ENCODE data around the gene ZNF512B.
A peak's percentile ranks its signal among the peaks of the same experiment; 100 is the strongest.

Gene ZNF512B

GRCh38 chr20:63935447-63935846 is 34.3 kb downstream of the ZNF512B start:
- Histone ChIP-seq H3K9me3 (no peaks in the 10 kb centered on the region), H3K36me3 (peaks cover 96% of the 10 kb centered on the region), H3K27me3 (no peaks in the 10 kb centered on the region), H3K4me1 (ENCODE audit: control insufficient read depth in 1 of 2, insufficient read depth in 1 of 2, low read depth in 1 of 2, low read length in 1 of 2) (peaks cover 10 to 23% of the 10 kb centered on the region in 2 experiments), H3K4me3 (ENCODE audit: low read depth in 1 of 2, low read length in 1 of 2) (no peak overlapping the region), H3K27ac (peak overlapping the region; percentile 29)
- no peak for TF ChIP-seq CTCF (IDR thresholded peaks at IDR 0.05)

GRCh38 chr20:63934271-63935068 is 35.3 kb downstream of the ZNF512B start:
- Histone ChIP-seq H3K27ac (peak overlapping the region; percentile 40), H3K4me3 (ENCODE audit: low read depth in 1 of 2, low read length in 1 of 2) (no peak overlapping the region), H3K4me1 (ENCODE audit: control insufficient read depth in 1 of 2, insufficient read depth in 1 of 2, low read depth in 1 of 2, low read length in 1 of 2) (peaks cover 7 to 14% of the 10 kb centered on the region in 2 experiments), H3K9me3 (no peaks in the 10 kb centered on the region), H3K36me3 (peaks cover 98% of the 10 kb centered on the region), H3K27me3 (no peaks in the 10 kb centered on the region)
- no peak for TF ChIP-seq CTCF (IDR thresholded peaks at IDR 0.05)

GRCh38 chr20:63933646-63934045 is 36.1 kb downstream of the ZNF512B start:
- Histone ChIP-seq H3K9me3 (no peaks in the 10 kb centered on the region), H3K27me3 (no peaks in the 10 kb centered on the region), H3K27ac (peak overlapping the region; percentile 40), H3K4me3 (ENCODE audit: low read depth in 1 of 2, low read length in 1 of 2) (no peak overlapping the region), H3K4me1 (ENCODE audit: control insufficient read depth in 1 of 2, insufficient read depth in 1 of 2, low read depth in 1 of 2, low read length in 1 of 2) (peaks cover under 1 to 6% of the 10 kb centered on the region in 2 experiments), H3K36me3 (peaks cover 98% of the 10 kb centered on the region)
- TF ChIP-seq CTCF (IDR thresholded peaks at IDR 0.05) = no peak

- no peak for TF ChIP-seq CTCF (IDR thresholded peaks at IDR 0.05)
- Histone ChIP-seq H3K27me3 (no peaks in the 10 kb centered on the region), H3K4me3 (ENCODE audit: low read depth in 1 of 2, low read length in 1 of 2) (no peak overlapping the region), H3K36me3 (peaks cover 100% of the 10 kb centered on the region), H3K9me3 (no peaks in the 10 kb centered on the region), H3K27ac (peak overlapping the region; percentile 20), H3K4me1 (ENCODE audit: control insufficient read depth in 1 of 2, insufficient read depth in 1 of 2, low read depth in 1 of 2, low read length in 1 of 2) (no peaks in the 10 kb centered on the region)
Measured at GRCh38 chr20:63932606-63933160, 37.0 kb downstream of the ZNF512B start.

GRCh38 chr20:63931735-63932134 is 38.0 kb downstream of the ZNF512B start:
- TF ChIP-seq CTCF (IDR thresholded peaks at IDR 0.05) = no peak
- Histone ChIP-seq H3K9me3 (no peaks in the 10 kb centered on the region), H3K4me1 (ENCODE audit: control insufficient read depth in 1 of 2, insufficient read depth in 1 of 2, low read depth in 1 of 2, low read length in 1 of 2) (no peaks in the 10 kb centered on the region), H3K27ac (no peak overlapping the region), H3K27me3 (no peaks in the 10 kb centered on the region), H3K4me3 (ENCODE audit: low read depth in 1 of 2, low read length in 1 of 2) (no peak overlapping the region), H3K36me3 (peaks cover 97% of the 10 kb centered on the region)
